ENCODE results near the gene NBEA.
"Not testable (repeated sequence)": the region's sequence is repeated elsewhere in the genome, so short reads cannot be mapped to it uniquely, and the experiment has no call there.

Gene NBEA

GRCh38 chr13:35309706-35310105 is 367.6 kb downstream of the NBEA start:
- no peak for DNase-seq

GRCh38 chr13:35332134-35332533 is 390.1 kb downstream of the NBEA start:
- DNase-seq = no peak

GRCh38 chr13:35333157-35333556 is 391.1 kb downstream of the NBEA start:
- DNase-seq = no peak

- no peak for DNase-seq
These were observed 400.4 kb downstream of the NBEA start for GRCh38 chr13:35342440-35342839.

- no peak for DNase-seq
These were observed 401.3 kb downstream of the NBEA start for GRCh38 chr13:35343417-35343816.

- DNase-seq = no peak
These were observed 403.9 kb downstream of the NBEA start for GRCh38 chr13:35345992-35346391.

- DNase-seq = no peak
These were observed 404.4 kb downstream of the NBEA start for GRCh38 chr13:35346494-35346893.

- DNase-seq = no peak
These were observed 405.7 kb downstream of the NBEA start for GRCh38 chr13:35347679-35348205.

- DNase-seq = no peak
These were observed 407.0 kb downstream of the NBEA start for GRCh38 chr13:35349052-35349451.

- DNase-seq = no peak
These were observed 407.7 kb downstream of the NBEA start for GRCh38 chr13:35349673-35350278.

GRCh38 chr13:35354285-35354684 is 412.2 kb downstream of the NBEA start:
- DNase-seq = no peak

- no peak for DNase-seq
These were observed 412.8 kb downstream of the NBEA start for GRCh38 chr13:35354882-35355281.

- no peak for DNase-seq
These were observed 414.5 kb downstream of the NBEA start for GRCh38 chr13:35356572-35356971.

- no peak for DNase-seq
These were observed 423.8 kb downstream of the NBEA start for GRCh38 chr13:35365883-35366282.

GRCh38 chr13:35367586-35367985 is 425.5 kb downstream of the NBEA start:
- no peak for DNase-seq

- DNase-seq = no peak
These were observed 436.9 kb downstream of the NBEA start for GRCh38 chr13:35378939-35379338.

GRCh38 chr13:35379663-35380062 is 437.6 kb downstream of the NBEA start:
- no peak for DNase-seq

GRCh38 chr13:35387682-35388250 is 445.7 kb downstream of the NBEA start:
- no peak for DNase-seq

- no peak for DNase-seq
These were observed 446.6 kb downstream of the NBEA start for GRCh38 chr13:35388441-35389355.

GRCh38 chr13:35389535-35389934 is 447.5 kb downstream of the NBEA start:
- DNase-seq = no peak

GRCh38 chr13:35392768-35393167 is 450.7 kb downstream of the NBEA start:
- DNase-seq = no peak

- DNase-seq = no peak
These were observed 451.8 kb downstream of the NBEA start for GRCh38 chr13:35393886-35394285.

- DNase-seq = not testable (repeated sequence)
These were observed 466.2 kb downstream of the NBEA start for GRCh38 chr13:35408285-35408684.

Measured in DMS79 treated with DMSO at 0.1 percent for 48 hours (cell line).